ENCODE measurements around the gene PRKAR1A.
A peak's percentile ranks its signal among the peaks of the same experiment; 100 is the strongest.

PRKAR1A gene

GRCh38 chr17:68595986-68596385 is 83.8 kb downstream of the PRKAR1A start:
- Histone ChIP-seq H3K36me3 (ENCODE audit: control insufficient read depth, insufficient read depth, low read length) (no peaks in the 10 kb centered on the region), H3K9me3 (ENCODE audit: control insufficient read depth, low read length) (no peaks in the 10 kb centered on the region), H3K27ac (ENCODE audit: insufficient read depth, low read depth, low read length, poor library complexity, severe bottlenecking) (no peak overlapping the region), H3K27me3 (ENCODE audit: control insufficient read depth, insufficient read depth, low read length, poor library complexity, severe bottlenecking) (peaks cover 31% of the 10 kb centered on the region), H3K4me1 (ENCODE audit: control insufficient read depth, insufficient read depth, low read length) (no peaks in the 10 kb centered on the region), H3K4me3 (ENCODE audit: insufficient read depth, low read depth, low read length) (no peak overlapping the region)
- 93% methylated on average over 1 of the region's 2 CpGs for WGBS, 2 experiments

- no peaks in the 10 kb centered on the region for H3K9me3 ChIP-seq (ENCODE audit: control insufficient read depth, low read length)
- H3K4me3 ChIP-seq (ENCODE audit: insufficient read depth, low read depth, low read length): no peak overlapping the region
- H3K27me3 ChIP-seq (ENCODE audit: control insufficient read depth, insufficient read depth, low read length, poor library complexity, severe bottlenecking): peaks cover 36% of the 10 kb centered on the region
- H3K36me3 ChIP-seq (ENCODE audit: control insufficient read depth, insufficient read depth, low read length): no peaks in the 10 kb centered on the region
- no peaks in the 10 kb centered on the region for H3K4me1 ChIP-seq (ENCODE audit: control insufficient read depth, insufficient read depth, low read length)
- 91 to 92% methylated on average over 5 of the region's 5 CpGs for WGBS, 2 experiments
- no peak overlapping the region for H3K27ac ChIP-seq (ENCODE audit: insufficient read depth, low read depth, low read length, poor library complexity, severe bottlenecking)
Measured at GRCh38 chr17:68596411-68596945, 84.2 kb downstream of the PRKAR1A start.

DNA sequence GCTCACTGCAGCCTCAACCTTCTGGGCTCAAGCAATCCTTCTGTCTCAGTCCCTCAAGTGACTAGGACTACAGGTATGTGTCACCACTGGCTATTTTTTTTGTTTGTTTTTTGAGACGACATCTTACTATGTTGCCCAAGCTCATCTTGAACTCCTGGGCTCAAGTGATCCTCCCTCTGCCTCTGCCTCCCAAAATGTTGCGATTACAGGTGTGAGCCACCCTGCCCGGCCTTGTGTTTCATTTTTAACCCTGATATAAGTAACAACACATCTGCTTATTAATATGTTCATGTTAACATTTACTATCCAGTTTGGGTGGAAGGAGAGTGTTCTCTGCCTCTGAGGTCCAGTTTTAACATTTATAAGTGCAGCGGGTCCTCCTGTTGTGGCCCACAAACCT is 85.8 kb downstream of the PRKAR1A start:
- no peak overlapping the region for H3K27ac ChIP-seq (ENCODE audit: insufficient read depth, low read depth, low read length, poor library complexity, severe bottlenecking)
- H3K4me1 ChIP-seq (ENCODE audit: control insufficient read depth, insufficient read depth, low read length): no peaks in the 10 kb centered on the region
- peaks cover 52% of the 10 kb centered on the region for H3K27me3 ChIP-seq (ENCODE audit: control insufficient read depth, insufficient read depth, low read length, poor library complexity, severe bottlenecking)
- H3K9me3 ChIP-seq (ENCODE audit: control insufficient read depth, low read length): no peaks in the 10 kb centered on the region
- WGBS, 2 experiments: 93 to 94% methylated on average over 4 of the region's 4 CpGs
- no peak overlapping the region for H3K4me3 ChIP-seq (ENCODE audit: insufficient read depth, low read depth, low read length)
- H3K36me3 ChIP-seq (ENCODE audit: control insufficient read depth, insufficient read depth, low read length): no peaks in the 10 kb centered on the region

- H3K4me1 ChIP-seq (ENCODE audit: control insufficient read depth, insufficient read depth, low read length): no peaks in the 10 kb centered on the region
- peaks cover 57% of the 10 kb centered on the region for H3K27me3 ChIP-seq (ENCODE audit: control insufficient read depth, insufficient read depth, low read length, poor library complexity, severe bottlenecking)
- no peak overlapping the region for H3K4me3 ChIP-seq (ENCODE audit: insufficient read depth, low read depth, low read length)
- WGBS, 2 experiments: 93 to 95% methylated on average over 4 of the region's 4 CpGs
- H3K36me3 ChIP-seq (ENCODE audit: control insufficient read depth, insufficient read depth, low read length): no peaks in the 10 kb centered on the region
- H3K9me3 ChIP-seq (ENCODE audit: control insufficient read depth, low read length): no peaks in the 10 kb centered on the region
- no peak overlapping the region for H3K27ac ChIP-seq (ENCODE audit: insufficient read depth, low read depth, low read length, poor library complexity, severe bottlenecking)
Measured at GRCh38 chr17:68598545-68598961, 86.3 kb downstream of the PRKAR1A start.

GRCh38 chr17:68599091-68599490 is 86.9 kb downstream of the PRKAR1A start:
- H3K36me3 ChIP-seq (ENCODE audit: control insufficient read depth, insufficient read depth, low read length): no peaks in the 10 kb centered on the region
- H3K9me3 ChIP-seq (ENCODE audit: control insufficient read depth, low read length): no peaks in the 10 kb centered on the region
- H3K4me3 ChIP-seq (ENCODE audit: insufficient read depth, low read depth, low read length): no peak overlapping the region
- no peaks in the 10 kb centered on the region for H3K4me1 ChIP-seq (ENCODE audit: control insufficient read depth, insufficient read depth, low read length)
- 79 to 81% methylated on average over 3 to 4 of the region's 4 CpGs for WGBS, 2 experiments
- peaks cover 59% of the 10 kb centered on the region for H3K27me3 ChIP-seq (ENCODE audit: control insufficient read depth, insufficient read depth, low read length, poor library complexity, severe bottlenecking)
- H3K27ac ChIP-seq (ENCODE audit: insufficient read depth, low read depth, low read length, poor library complexity, severe bottlenecking): no peak overlapping the region

- 25 to 30% methylated on average over 18 of the region's 18 CpGs for WGBS, 2 experiments
- Histone ChIP-seq H3K27me3 (ENCODE audit: control insufficient read depth, insufficient read depth, low read length, poor library complexity, severe bottlenecking) (peaks cover 59% of the 10 kb centered on the region), H3K9me3 (ENCODE audit: control insufficient read depth, low read length) (no peaks in the 10 kb centered on the region)
Measured at GRCh38 chr17:68599552-68600066, 87.4 kb downstream of the PRKAR1A start.

GRCh38 chr17:68600067-68600930 is 88.1 kb downstream of the PRKAR1A start:
- no peak overlapping the region for H3K27ac ChIP-seq (ENCODE audit: insufficient read depth, low read depth, low read length, poor library complexity, severe bottlenecking)
- peak overlapping the region; percentile 54 for H3K4me3 ChIP-seq (ENCODE audit: insufficient read depth, low read depth, low read length)

More at GRCh38 chr17:68599552-68600066, 87.4 kb downstream of the PRKAR1A start:
- Histone ChIP-seq H3K4me1 (ENCODE audit: control insufficient read depth, insufficient read depth, low read length) (no peaks in the 10 kb centered on the region), H3K4me3 (ENCODE audit: insufficient read depth, low read depth, low read length) (peak overlapping the region; percentile 54), H3K36me3 (ENCODE audit: control insufficient read depth, insufficient read depth, low read length) (no peaks in the 10 kb centered on the region), H3K27ac (ENCODE audit: insufficient read depth, low read depth, low read length, poor library complexity, severe bottlenecking) (no peak overlapping the region)

More at GRCh38 chr17:68600067-68600930, 88.1 kb downstream of the PRKAR1A start:
- Histone ChIP-seq H3K27me3 (ENCODE audit: control insufficient read depth, insufficient read depth, low read length, poor library complexity, severe bottlenecking) (peaks cover 59% of the 10 kb centered on the region), H3K9me3 (ENCODE audit: control insufficient read depth, low read length) (no peaks in the 10 kb centered on the region), H3K36me3 (ENCODE audit: control insufficient read depth, insufficient read depth, low read length) (no peaks in the 10 kb centered on the region), H3K4me1 (ENCODE audit: control insufficient read depth, insufficient read depth, low read length) (no peaks in the 10 kb centered on the region)
- 1% methylated on average over 88 of the region's 88 CpGs for WGBS, 2 experiments

Data from ectodermal cell (in vitro differentiated cells).